ENCODE measurements around the gene ZNF474. TPM values are rescaled to one million over a fixed set of nuclear protein-coding genes. Genes with fewer than 3 reads are reported as not detected.

The ZNF474 gene
- total RNA-seq, 1 experiment from 2014 or later: not detected

DNA sequence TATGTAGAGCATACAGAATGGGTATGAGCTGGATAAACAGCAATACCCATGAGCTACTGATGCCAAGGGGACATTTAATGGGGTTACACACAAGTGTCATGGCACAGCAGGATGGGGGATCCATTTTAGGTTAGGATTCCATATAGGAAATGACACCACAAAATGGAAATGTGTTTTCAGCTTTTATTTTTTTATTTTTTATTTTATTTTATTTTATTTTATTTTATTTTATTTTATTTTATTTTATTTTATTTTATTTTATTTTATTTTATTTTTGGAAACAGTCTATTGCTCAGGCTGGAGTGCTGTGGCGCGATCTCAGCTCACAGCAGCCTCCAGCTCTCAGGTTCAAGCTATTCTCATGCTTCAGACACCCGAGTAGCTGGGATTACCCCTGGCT lies 11.6 kb downstream of the ZNF474 start:
- Histone ChIP-seq H3K9me3 (ENCODE audit: low read depth, low read length, poor library complexity, severe bottlenecking) (no peaks in the 10 kb centered on the region), H3K27ac (ENCODE audit: low read depth, low read length, poor library complexity, severe bottlenecking) (no peak overlapping the region), H3K36me3 (ENCODE audit: insufficient read depth, low read length, poor library complexity, severe bottlenecking) (no peaks in the 10 kb centered on the region), H3K4me3 (ENCODE audit: low read depth, low read length, poor library complexity, severe bottlenecking) (no peak overlapping the region), H3K4me1 (ENCODE audit: insufficient read depth, low read length, poor library complexity, severe bottlenecking) (peaks cover 7% of the 10 kb centered on the region), H3K27me3 (replicated peaks; ENCODE audit: insufficient read depth, low read depth, low read length, poor library complexity) (no peaks in the 10 kb centered on the region)
- DNase-seq (ENCODE audit: low spot score): no peak
- intact Hi-C loops (cut with micrococcal nuclease; ENCODE audit: unreplicated experiment): no loop called here
- TF ChIP-seq, protein P1, sequence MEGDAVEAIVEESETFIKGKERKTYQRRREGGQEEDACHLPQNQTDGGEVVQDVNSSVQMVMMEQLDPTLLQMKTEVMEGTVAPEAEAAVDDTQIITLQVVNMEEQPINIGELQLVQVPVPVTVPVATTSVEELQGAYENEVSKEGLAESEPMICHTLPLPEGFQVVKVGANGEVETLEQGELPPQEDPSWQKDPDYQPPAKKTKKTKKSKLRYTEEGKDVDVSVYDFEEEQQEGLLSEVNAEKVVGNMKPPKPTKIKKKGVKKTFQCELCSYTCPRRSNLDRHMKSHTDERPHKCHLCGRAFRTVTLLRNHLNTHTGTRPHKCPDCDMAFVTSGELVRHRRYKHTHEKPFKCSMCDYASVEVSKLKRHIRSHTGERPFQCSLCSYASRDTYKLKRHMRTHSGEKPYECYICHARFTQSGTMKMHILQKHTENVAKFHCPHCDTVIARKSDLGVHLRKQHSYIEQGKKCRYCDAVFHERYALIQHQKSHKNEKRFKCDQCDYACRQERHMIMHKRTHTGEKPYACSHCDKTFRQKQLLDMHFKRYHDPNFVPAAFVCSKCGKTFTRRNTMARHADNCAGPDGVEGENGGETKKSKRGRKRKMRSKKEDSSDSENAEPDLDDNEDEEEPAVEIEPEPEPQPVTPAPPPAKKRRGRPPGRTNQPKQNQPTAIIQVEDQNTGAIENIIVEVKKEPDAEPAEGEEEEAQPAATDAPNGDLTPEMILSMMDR (conservative IDR thresholded peaks at IDR 0.05; ENCODE audit: low read depth, low read length): no peak
- TF ChIP-seq EZH2 (IDR thresholded peaks at IDR 0.05; ENCODE audit: borderline replicate concordance, low read depth, low read length, poor library complexity, severe bottlenecking): no peak
- BruUV-seq (replicated peaks): no TSS peak
- POLR2A ChIA-PET (ENCODE audit: low non-redundant PET): no interaction called here
- CTCF ChIA-PET: no interaction called here

DNA sequence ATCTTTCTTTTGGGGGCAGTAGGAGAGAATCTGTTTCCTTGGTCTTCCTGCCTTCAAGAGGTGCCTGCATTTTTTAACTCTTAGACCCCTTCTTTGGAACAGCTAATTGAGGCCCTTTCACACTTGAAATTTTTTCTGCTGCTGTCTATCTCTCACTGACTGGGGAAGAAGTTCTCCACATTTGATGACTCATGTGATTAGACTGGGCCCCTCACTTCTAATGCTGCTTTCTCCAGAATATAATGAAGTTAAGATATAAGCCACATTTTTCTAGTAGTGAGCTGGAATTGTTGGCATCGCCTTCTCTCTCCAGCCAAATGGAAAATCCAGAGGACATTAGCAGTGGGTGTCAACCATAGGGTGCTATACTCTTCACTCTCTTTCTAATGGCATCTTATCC lies 12.4 kb downstream of the ZNF474 start:
- ChIA-PET POLR2A (ENCODE audit: low non-redundant PET) (no interaction called here), CTCF (no interaction called here)
- no peak for DNase-seq (ENCODE audit: low spot score)
- no peaks in the 10 kb centered on the region for H3K9me3 ChIP-seq (ENCODE audit: low read depth, low read length, poor library complexity, severe bottlenecking)
- BruUV-seq (replicated peaks): no TSS peak
- no peak overlapping the region for H3K27ac ChIP-seq (ENCODE audit: low read depth, low read length, poor library complexity, severe bottlenecking)
- TF ChIP-seq, protein P1 (conservative IDR thresholded peaks at IDR 0.05; ENCODE audit: low read depth, low read length): no peak
- no peak for TF ChIP-seq EZH2 (IDR thresholded peaks at IDR 0.05; ENCODE audit: borderline replicate concordance, low read depth, low read length, poor library complexity, severe bottlenecking)
- no peaks in the 10 kb centered on the region for H3K27me3 ChIP-seq (replicated peaks; ENCODE audit: insufficient read depth, low read depth, low read length, poor library complexity)
- intact Hi-C loops (cut with micrococcal nuclease; ENCODE audit: unreplicated experiment): no loop called here
- H3K4me1 ChIP-seq (ENCODE audit: insufficient read depth, low read length, poor library complexity, severe bottlenecking): peaks cover 11% of the 10 kb centered on the region
- H3K36me3 ChIP-seq (ENCODE audit: insufficient read depth, low read length, poor library complexity, severe bottlenecking): no peaks in the 10 kb centered on the region
- no peak overlapping the region for H3K4me3 ChIP-seq (ENCODE audit: low read depth, low read length, poor library complexity, severe bottlenecking)

DNA sequence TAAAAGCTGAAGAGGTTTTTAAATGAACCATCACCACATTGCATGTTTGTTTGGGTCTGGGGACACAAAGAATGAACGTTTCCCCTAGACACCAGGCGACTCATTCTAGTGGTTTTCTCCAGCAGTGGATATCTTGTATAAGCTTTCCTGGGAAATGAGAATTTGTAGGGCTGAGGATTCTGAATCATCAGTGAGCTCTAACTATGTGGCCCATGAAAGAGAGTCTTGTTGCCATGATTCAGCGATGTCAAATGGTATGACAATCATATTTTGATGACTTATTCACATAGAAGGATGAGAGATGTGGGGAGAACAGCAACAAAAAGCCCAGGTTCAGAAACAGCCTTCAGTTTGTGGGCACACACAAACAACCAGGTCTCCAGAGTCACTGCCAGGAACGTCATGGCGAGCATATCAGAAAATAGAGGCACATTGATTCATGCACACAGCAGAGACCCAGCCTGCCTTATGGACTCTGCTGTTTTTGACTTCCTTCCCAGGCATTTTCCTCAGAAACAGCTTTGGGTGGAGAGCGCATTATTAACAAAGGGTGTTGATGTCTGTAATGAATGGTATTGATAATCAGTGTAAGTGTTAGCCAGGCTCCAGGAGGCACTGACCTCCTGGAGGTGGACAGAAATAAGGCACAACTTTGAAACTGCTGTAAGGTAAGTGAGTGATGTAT lies 13.3 kb downstream of the ZNF474 start:
- CTCF ChIA-PET: no interaction called here
- Histone ChIP-seq H3K4me3 (ENCODE audit: low read depth, low read length, poor library complexity, severe bottlenecking) (no peak overlapping the region), H3K4me1 (ENCODE audit: insufficient read depth, low read length, poor library complexity, severe bottlenecking) (peaks cover 11% of the 10 kb centered on the region), H3K9me3 (ENCODE audit: low read depth, low read length, poor library complexity, severe bottlenecking) (no peaks in the 10 kb centered on the region), H3K36me3 (ENCODE audit: insufficient read depth, low read length, poor library complexity, severe bottlenecking) (no peaks in the 10 kb centered on the region), H3K27ac (ENCODE audit: low read depth, low read length, poor library complexity, severe bottlenecking) (no peak overlapping the region), H3K27me3 (replicated peaks; ENCODE audit: insufficient read depth, low read depth, low read length, poor library complexity) (no peaks in the 10 kb centered on the region)
- POLR2A ChIA-PET (ENCODE audit: low non-redundant PET): no interaction called here
- BruUV-seq (replicated peaks): no TSS peak
- DNase-seq (ENCODE audit: low spot score): no peak
- no peak for TF ChIP-seq EZH2 (IDR thresholded peaks at IDR 0.05; ENCODE audit: borderline replicate concordance, low read depth, low read length, poor library complexity, severe bottlenecking)
- TF ChIP-seq, protein P1 (conservative IDR thresholded peaks at IDR 0.05; ENCODE audit: low read depth, low read length): no peak
- intact Hi-C loops (cut with micrococcal nuclease; ENCODE audit: unreplicated experiment): no loop called here

All from A673 (cell line).